HG03064 (cell line): ENCODE data around the gene DBH.

Source experiments
- ATAC-seq: cut with Tn5 transposase; IDR thresholded peaks from one replicate; pipeline ENCODE4 v1.9.1; 2021; ENCODE audit warnings: low read depth; ENCODE audit not compliant: unreplicated experiment

The DBH gene

GRCh38 chr9:133680250-133680975 is 44.2 kb downstream of the DBH start:
- ATAC-seq, result no peak

GRCh38 chr9:133680976-133681657 is 45.0 kb downstream of the DBH start:
- no peak for ATAC-seq

GRCh38 chr9:133681658-133682306 is 45.6 kb downstream of the DBH start:
- ATAC-seq, result no peak

DNA sequence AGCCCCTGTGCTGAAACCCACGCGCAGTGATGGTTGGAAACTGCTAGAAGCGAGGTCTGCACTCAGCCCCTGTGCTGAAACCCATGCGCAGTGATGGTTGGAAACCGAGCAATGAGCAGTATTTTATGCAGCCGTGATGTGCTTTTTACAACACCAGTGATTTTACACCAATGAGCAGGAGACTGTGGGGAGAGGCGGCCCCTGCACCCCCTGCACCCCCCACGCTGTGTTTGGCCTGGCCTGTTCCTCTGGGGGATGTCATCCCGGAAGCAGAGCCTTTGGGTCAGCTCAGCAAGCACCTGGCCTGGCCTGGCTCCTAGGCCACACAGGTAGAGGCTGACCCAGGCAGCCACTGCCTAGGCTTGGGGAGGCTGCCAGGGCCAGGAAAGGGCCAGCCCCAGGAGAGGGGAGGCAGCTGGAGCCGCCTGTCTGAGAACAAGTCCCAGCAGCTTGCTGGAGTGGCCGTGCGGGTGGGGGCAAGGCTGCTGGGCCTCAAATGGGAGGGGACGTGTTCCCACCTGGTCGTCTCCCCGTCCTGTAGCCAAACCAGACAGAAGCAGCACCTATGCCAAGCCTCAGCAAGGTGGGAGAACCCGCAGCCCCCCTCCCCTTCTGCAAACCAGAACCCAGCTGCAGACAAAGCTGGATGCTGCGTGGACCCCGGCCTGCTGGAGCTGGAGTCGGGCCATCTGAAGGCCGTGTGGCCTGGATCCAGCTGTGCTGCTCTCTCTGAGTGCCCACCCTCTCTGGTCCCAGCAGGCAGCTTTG is 46.8 kb downstream of the DBH start:
- no peak for ATAC-seq

- ATAC-seq, result no peak
Observed at GRCh38 chr9:133683586-133684120, 47.5 kb downstream of the DBH start.

GRCh38 chr9:133684121-133684935 is 48.2 kb downstream of the DBH start:
- ATAC-seq, result no peak

DNA sequence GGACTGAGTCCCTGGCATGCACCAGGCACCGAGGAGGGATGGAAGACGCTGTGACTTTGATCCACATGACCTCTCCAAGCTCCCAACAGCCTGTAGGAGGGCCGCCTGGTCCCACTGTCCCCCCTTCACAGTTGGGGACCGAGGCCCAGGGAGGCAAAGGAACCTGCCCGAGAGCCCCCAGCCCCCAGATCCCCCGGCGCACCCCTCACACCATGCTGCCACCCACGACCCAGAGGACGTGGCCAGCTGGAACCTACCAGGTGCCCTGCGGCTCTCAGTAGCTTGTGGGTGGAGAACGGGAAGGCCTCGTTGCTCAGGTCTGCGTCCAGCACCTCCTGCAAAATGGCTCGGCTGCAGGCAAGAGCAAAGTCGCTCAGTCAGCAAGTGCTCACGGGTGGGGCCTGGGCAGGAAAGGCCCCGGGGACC is 48.8 kb downstream of the DBH start:
- no peak for ATAC-seq

GRCh38 chr9:133685653-133686609 is 49.8 kb downstream of the DBH start:
- ATAC-seq, result no peak

GRCh38 chr9:133686642-133687575 is 50.7 kb downstream of the DBH start:
- ATAC-seq, result no peak

- no peak for ATAC-seq
Observed at GRCh38 chr9:133687856-133688761, 51.9 kb downstream of the DBH start.

- ATAC-seq, result no peak
Observed at GRCh38 chr9:133689151-133689763, 53.1 kb downstream of the DBH start.

GRCh38 chr9:133690081-133690561 is 54.0 kb downstream of the DBH start:
- no peak for ATAC-seq

DNA sequence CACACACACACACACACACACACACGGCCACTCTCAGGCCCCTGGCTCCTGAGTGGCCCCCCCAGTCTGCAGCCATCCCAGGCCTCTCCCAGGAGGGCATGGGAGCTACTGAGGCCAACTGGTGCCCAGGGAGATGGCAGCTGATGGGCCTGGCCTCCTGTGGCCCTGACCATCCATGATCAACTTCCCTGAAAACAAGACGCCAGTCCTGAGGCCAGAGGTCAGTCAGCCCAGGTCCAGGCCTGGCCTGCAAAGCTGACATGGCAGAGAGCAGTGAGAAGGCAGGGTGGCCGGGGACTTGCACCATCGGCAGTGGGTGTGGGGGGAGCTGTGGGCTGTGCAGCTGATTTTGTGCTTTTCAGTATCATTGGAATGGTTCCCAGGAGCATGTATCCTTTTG is 55.0 kb downstream of the DBH start:
- no peak for ATAC-seq

DNA sequence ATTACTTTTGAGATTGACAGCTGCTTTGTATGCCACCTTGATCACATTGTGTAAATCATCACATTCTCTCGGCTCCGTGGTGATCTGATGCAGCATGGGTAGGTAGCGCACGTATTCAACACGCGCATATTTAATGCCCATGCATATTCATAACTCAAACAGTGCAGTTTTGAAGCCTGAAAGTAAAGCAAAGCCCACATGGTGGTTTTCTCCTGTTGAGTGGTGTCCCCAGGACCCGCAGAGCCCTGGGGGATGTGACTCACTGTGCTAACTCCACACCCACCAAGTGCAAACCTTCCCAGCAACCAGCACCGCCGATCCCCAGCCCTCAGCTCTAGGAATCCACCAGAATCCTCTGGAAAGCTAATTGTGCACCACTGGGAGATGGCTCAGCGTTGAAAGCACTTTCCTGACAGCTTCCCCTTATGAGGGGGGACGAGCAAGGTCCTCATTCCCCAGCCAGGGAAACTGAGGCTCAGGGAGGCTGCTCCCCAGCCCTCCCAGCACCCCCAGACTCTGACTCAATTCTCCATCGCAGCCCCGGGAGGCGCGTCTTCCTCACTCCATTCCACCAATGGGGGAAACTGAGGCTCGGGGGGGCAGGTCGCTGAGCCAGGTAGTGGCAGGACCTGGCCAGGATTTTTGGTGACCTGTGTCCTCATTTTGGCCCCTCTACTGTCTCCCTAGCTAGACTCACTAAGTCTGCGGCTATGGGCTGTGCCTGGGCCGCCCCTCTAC is 55.6 kb downstream of the DBH start:
- no peak for ATAC-seq

- ATAC-seq, result no peak
Observed at GRCh38 chr9:133692364-133692985, 56.3 kb downstream of the DBH start.
